Lower leg skin (tissue), 3 donors: ENCODE data around the gene SPRED2.

Experiments used
- CTCF ChIP-seq, 3 donors: fragments of 450-650 bp; IDR thresholded peaks; one replicate each; pipeline ENCODE4 v1.5.1; 2016; ENCODE audit warnings: antibody characterized with exemption in 3 of 3, mild to moderate bottlenecking in 3 of 3, moderate library complexity in 2 of 3
- POLR2A ChIP-seq, 2 donors: fragments of 450-650 bp; IDR thresholded peaks; one replicate each; pipeline ENCODE4 v1.6.1; 2016 to 2017; ENCODE audit warnings: antibody characterized with exemption in 2 of 2, mild to moderate bottlenecking in 1 of 2, moderate library complexity in 1 of 2

- TF ChIP-seq POLR2A (IDR thresholded peaks at IDR 0.05) (no peak), CTCF (IDR thresholded peaks at IDR 0.05) (no peak)
Measured at GRCh38 chr2:65427532-65427931, 4.9 kb downstream of the SPRED2 start.
